RWPE2 (cell line): ENCODE data around the gene TMEM108.

Experiments used
- ATAC-seq: fragments of 200-7000 bp; cut with Tn5 transposase; 3 replicates; pipeline ENCODE4 v1.9.1; 2021; ENCODE audit warnings: low read depth
- DNase-seq: peaks from one replicate; pipeline ENCODE4 v3.0.0-alpha.2; 2020; ENCODE audit warnings: low spot score
- H3K27ac ChIP-seq: fragments of 450-650 bp; 2 replicates; pipeline ENCODE4 v1.5.1; 2017; ENCODE audit warnings: mild to moderate bottlenecking; ENCODE audit not compliant: poor library complexity, severe bottlenecking
- H3K27me3 ChIP-seq: fragments of 250-450 bp; sonication (Bioruptor Pico); 2 replicates; pipeline ENCODE4 v1.5.1; 2021; ENCODE audit warnings: mild to moderate bottlenecking, moderate library complexity; ENCODE audit not compliant: insufficient read depth, poor library complexity, severe bottlenecking
- H3K36me3 ChIP-seq: fragments of 250-450 bp; sonication (Bioruptor Pico); 2 replicates; pipeline ENCODE4 v1.5.1; 2020; ENCODE audit warnings: low read depth, mild to moderate bottlenecking, moderate library complexity
- H3K4me1 ChIP-seq: fragments of 250-450 bp; sonication (Bioruptor Pico); 2 replicates; pipeline ENCODE4 v1.5.1; 2021; ENCODE audit warnings: mild to moderate bottlenecking, moderate library complexity; ENCODE audit not compliant: insufficient read depth, poor library complexity, severe bottlenecking
- H3K4me3 ChIP-seq: fragments of 250-450 bp; sonication (Bioruptor Pico); 2 replicates; pipeline ENCODE4 v1.5.1; 2021; ENCODE audit warnings: mild to moderate bottlenecking, moderate library complexity; ENCODE audit not compliant: severe bottlenecking
- H3K9me3 ChIP-seq: fragments of 250-450 bp; sonication (Bioruptor Pico); 2 replicates; pipeline ENCODE4 v1.5.1; 2021; ENCODE audit warnings: mild to moderate bottlenecking, moderate library complexity; ENCODE audit not compliant: severe bottlenecking
- CTCF ChIP-seq: fragments of 450-650 bp; IDR thresholded peaks from one replicate; pipeline ENCODE4 v1.5.1; 2017; ENCODE audit warnings: mild to moderate bottlenecking, moderate library complexity; ENCODE audit not compliant: poor library complexity, severe bottlenecking

The TMEM108 gene

GRCh38 chr3:133167340-133168024 is 129.3 kb downstream of the TMEM108 start:
- Histone ChIP-seq H3K27me3 (no peaks in the 10 kb centered on the region), H3K4me3 (no peak overlapping the region), H3K36me3 (no peaks in the 10 kb centered on the region), H3K27ac (no peak overlapping the region), H3K4me1 (no peaks in the 10 kb centered on the region), H3K9me3 (no peaks in the 10 kb centered on the region)
- TF ChIP-seq CTCF: no peak
- no peak for ATAC-seq
- no peak for DNase-seq

- H3K4me3 ChIP-seq: no peak overlapping the region
- no peak for TF ChIP-seq CTCF
- no peak overlapping the region for H3K27ac ChIP-seq
- no peaks in the 10 kb centered on the region for H3K9me3 ChIP-seq
- no peaks in the 10 kb centered on the region for H3K4me1 ChIP-seq
- no peak for ATAC-seq
- H3K36me3 ChIP-seq: no peaks in the 10 kb centered on the region
- H3K27me3 ChIP-seq: no peaks in the 10 kb centered on the region
- no peak for DNase-seq
Measured at GRCh38 chr3:133168025-133168401, 129.8 kb downstream of the TMEM108 start.

- H3K27ac ChIP-seq: no peak overlapping the region
- no peaks in the 10 kb centered on the region for H3K36me3 ChIP-seq
- ATAC-seq (no peak), DNase-seq (no peak)
- no peaks in the 10 kb centered on the region for H3K27me3 ChIP-seq
- H3K9me3 ChIP-seq: no peaks in the 10 kb centered on the region
- H3K4me1 ChIP-seq: no peaks in the 10 kb centered on the region
- H3K4me3 ChIP-seq: no peak overlapping the region
- TF ChIP-seq CTCF: no peak
Measured at GRCh38 chr3:133169331-133170068, 131.3 kb downstream of the TMEM108 start.

GRCh38 chr3:133171831-133172230 is 133.6 kb downstream of the TMEM108 start:
- no peaks in the 10 kb centered on the region for H3K27me3 ChIP-seq
- no peak overlapping the region for H3K4me3 ChIP-seq
- H3K27ac ChIP-seq: no peak overlapping the region
- DNase-seq: no peak
- no peak for ATAC-seq
- no peaks in the 10 kb centered on the region for H3K4me1 ChIP-seq
- no peaks in the 10 kb centered on the region for H3K9me3 ChIP-seq
- no peaks in the 10 kb centered on the region for H3K36me3 ChIP-seq
- no peak for TF ChIP-seq CTCF
